Chondrocyte (in vitro differentiated cells): ENCODE measurements around the gene INO80D. TPM values are rescaled to one million over a fixed set of nuclear protein-coding genes. Genes with fewer than 3 reads are reported as not detected.
"Not testable (repeated sequence)": the region's sequence is repeated elsewhere in the genome, so short reads cannot be mapped to it uniquely, and the experiment has no call there.

Source experiments
- DNase-seq: peaks from one replicate; pipeline ENCODE4 v3.0.0; 2021; ENCODE audit warnings: mixed read lengths, low spot score
- H3K27ac Mint-ChIP-seq: one replicate; pipeline ENCODE4 v1.8.0; 2021; ENCODE audit warnings: mild to moderate bottlenecking, moderate library complexity, mixed read lengths; ENCODE audit not compliant: unreplicated experiment
- H3K27me3 Mint-ChIP-seq: 2 replicates; pipeline ENCODE4 v1.8.0; 2021; ENCODE audit warnings: low read depth, mixed read lengths
- H3K36me3 Mint-ChIP-seq: 2 replicates; pipeline ENCODE4 v1.8.0; 2021; ENCODE audit warnings: low read depth, mixed read lengths
- H3K4me1 Mint-ChIP-seq: 2 replicates; pipeline ENCODE4 v1.8.0; 2021; ENCODE audit warnings: low read depth, mild to moderate bottlenecking, mixed read lengths
- H3K4me3 Mint-ChIP-seq: one replicate; pipeline ENCODE4 v1.8.0; 2021; ENCODE audit warnings: mild to moderate bottlenecking, moderate library complexity, mixed read lengths; ENCODE audit not compliant: unreplicated experiment
- H3K9me3 Mint-ChIP-seq: 2 replicates; pipeline ENCODE4 v1.8.0; 2021; ENCODE audit warnings: low read depth, mixed read lengths
- CTCF ChIP-seq: fragments of 200-600 bp; sonication (generic); IDR thresholded peaks from 2 replicates; pipeline ENCODE4 v1.5.0; 2021; ENCODE audit warnings: antibody characterized with exemption, mild to moderate bottlenecking, moderate library complexity
- total RNA-seq: library from RNA; stranded (reverse); gene quantifications from 3 replicates; pipeline ENCODE4 v1.2.1, GENCODE V29; 2021

INO80D gene
- total RNA-seq, 1 donor from 2014 or later, result 14.5 TPM

DNA sequence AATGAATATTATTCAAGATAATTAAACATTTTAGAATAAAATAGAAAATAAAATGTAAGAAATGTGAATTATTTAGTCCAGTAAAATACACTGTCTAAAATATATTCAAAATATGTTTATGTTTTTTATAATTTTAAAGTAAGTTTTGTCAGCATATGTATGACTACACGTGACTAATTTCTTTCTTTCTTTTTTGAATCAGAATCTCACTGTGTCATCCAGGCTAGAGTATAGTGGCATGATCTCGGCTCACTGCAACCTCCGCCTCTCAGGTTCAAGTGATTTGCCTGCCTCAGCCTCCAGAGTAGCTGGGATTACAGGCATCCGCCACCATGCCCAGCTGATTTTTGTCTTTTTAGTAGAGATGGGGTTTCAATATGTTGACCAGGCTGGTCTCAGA, 19.1 kb upstream of the INO80D start:
- Mint-ChIP-seq H3K9me3 (no peaks in the 10 kb centered on the region), H3K36me3 (no peaks in the 10 kb centered on the region), H3K4me3 (no peak overlapping the region), H3K27ac (no peak overlapping the region), H3K27me3 (no peaks in the 10 kb centered on the region), H3K4me1 (peaks cover 4% of the 10 kb centered on the region)
- TF ChIP-seq CTCF, result no peak
- DNase-seq, result no peak

GRCh38 chr2:206098872-206099271, 12.9 kb upstream of the INO80D start:
- H3K27me3 Mint-ChIP-seq, H3K36me3 Mint-ChIP-seq, H3K9me3 Mint-ChIP-seq, H3K27ac Mint-ChIP-seq, H3K4me3 Mint-ChIP-seq, DNase-seq, H3K4me1 Mint-ChIP-seq: not testable (repeated sequence)

GRCh38 chr2:206098471-206098870, 12.5 kb upstream of the INO80D start:
- Mint-ChIP-seq H3K9me3 (no peaks in the 10 kb centered on the region), H3K27ac (no peak overlapping the region), H3K36me3 (no peaks in the 10 kb centered on the region), H3K27me3 (no peaks in the 10 kb centered on the region), H3K4me1 (no peaks in the 10 kb centered on the region), H3K4me3 (no peak overlapping the region)
- no peak for TF ChIP-seq CTCF
- no peak for DNase-seq

DNA sequence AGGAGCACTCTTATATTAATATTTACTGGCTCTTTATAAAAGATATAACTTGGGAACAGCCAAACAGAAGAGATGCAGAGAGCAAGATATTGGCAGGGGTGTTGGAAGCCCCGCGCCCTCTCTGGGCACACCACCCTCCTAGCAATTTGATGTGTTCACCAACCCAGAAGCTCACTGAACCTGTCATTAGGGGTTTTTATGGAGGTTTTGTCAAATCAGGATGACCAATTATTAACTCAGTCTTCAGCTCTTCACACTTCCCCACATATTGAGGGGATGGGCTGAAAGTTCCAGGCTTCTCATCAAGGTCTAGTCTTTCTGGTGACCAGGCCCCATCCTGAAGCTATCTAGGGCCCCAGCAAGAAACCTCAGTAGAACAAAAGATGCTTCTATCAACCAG, 10.9 kb upstream of the INO80D start:
- no peaks in the 10 kb centered on the region for H3K36me3 Mint-ChIP-seq
- H3K27me3 Mint-ChIP-seq, result no peaks in the 10 kb centered on the region
- DNase-seq, result no peak
- peaks cover 3% of the 10 kb centered on the region for H3K4me1 Mint-ChIP-seq
- no peak overlapping the region for H3K27ac Mint-ChIP-seq
- no peak overlapping the region for H3K4me3 Mint-ChIP-seq
- no peaks in the 10 kb centered on the region for H3K9me3 Mint-ChIP-seq
- TF ChIP-seq CTCF, result no peak

- H3K27me3 Mint-ChIP-seq, result no peaks in the 10 kb centered on the region
- no peaks in the 10 kb centered on the region for H3K36me3 Mint-ChIP-seq
- H3K4me1 Mint-ChIP-seq, result peaks cover 5% of the 10 kb centered on the region
- no peak overlapping the region for H3K27ac Mint-ChIP-seq
- H3K9me3 Mint-ChIP-seq, result no peaks in the 10 kb centered on the region
- H3K4me3 Mint-ChIP-seq, result no peak overlapping the region
- no peak for TF ChIP-seq CTCF
- DNase-seq, result no peak
Measured at GRCh38 chr2:206095536-206096332, 9.8 kb upstream of the INO80D start.

DNA sequence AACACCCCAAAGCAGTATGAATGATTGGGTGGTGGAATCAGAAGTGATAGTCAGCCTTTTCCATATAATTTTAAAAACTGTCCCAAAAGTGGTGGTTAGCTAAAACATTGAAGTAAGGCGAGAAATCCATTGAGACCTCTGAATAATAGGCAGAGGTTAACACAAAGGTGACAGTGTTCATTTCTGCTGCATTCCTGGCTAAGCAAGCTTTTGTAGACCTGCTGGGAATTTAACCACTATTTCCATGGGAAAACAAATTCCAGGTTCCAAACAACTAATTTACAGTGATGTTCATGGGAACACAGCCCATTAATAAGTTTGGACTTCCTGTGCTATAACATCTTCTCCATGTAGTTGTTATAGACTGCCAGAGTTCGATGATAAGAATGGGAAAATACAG, 6.3 kb upstream of the INO80D start:
- Mint-ChIP-seq H3K9me3 (no peaks in the 10 kb centered on the region), H3K27ac (no peak overlapping the region), H3K36me3 (no peaks in the 10 kb centered on the region), H3K27me3 (no peaks in the 10 kb centered on the region), H3K4me3 (no peak overlapping the region), H3K4me1 (peaks cover 11% of the 10 kb centered on the region)
- DNase-seq, result no peak
- no peak for TF ChIP-seq CTCF
